ENCODE results near the gene SLC35D1.

- TF ChIP-seq FOXM1 (IDR thresholded peaks at IDR 0.05; ENCODE audit: low read depth) (no peak), SIN3A (IDR thresholded peaks at IDR 0.05; ENCODE audit: borderline replicate concordance, low read depth, low read length) (no peak), RCOR1 (IDR thresholded peaks at IDR 0.05; ENCODE audit: low read length) (no peak), YY1 (IDR thresholded peaks at IDR 0.05; ENCODE audit: low read depth) (no peak), PBX3 (IDR thresholded peaks at IDR 0.05) (no peak), CTCF (IDR thresholded peaks at IDR 0.05) (no peak), MEF2A (IDR thresholded peaks at IDR 0.05; ENCODE audit: borderline replicate concordance, low read depth) (no peak), EZH2phosphoT487 (IDR thresholded peaks at IDR 0.05; ENCODE audit: borderline replicate concordance, low read depth) (no peak), SMC3 (IDR thresholded peaks at IDR 0.05; ENCODE audit: low read depth, low read length) (no peak), IRF3 (IDR thresholded peaks at IDR 0.05; ENCODE audit: low read depth, low read length) (no peak), MAX (IDR thresholded peaks at IDR 0.05; ENCODE audit: low read depth) (no peak)
These were observed 49.8 kb downstream of the SLC35D1 start for GRCh38 chr1:67004176-67004575.
